GM21526 (cell line): Measurements from ENCODE around the gene PA2G4.
"Not testable (repeated sequence)": the region's sequence is repeated elsewhere in the genome, so short reads cannot be mapped to it uniquely, and the experiment has no call there.

Experiments
- ATAC-seq: cut with Tn5 transposase; IDR thresholded peaks from one replicate; pipeline ENCODE4 v1.9.1; 2021; ENCODE audit warnings: moderate library complexity; ENCODE audit not compliant: unreplicated experiment, low FRiP score

Gene PA2G4

DNA sequence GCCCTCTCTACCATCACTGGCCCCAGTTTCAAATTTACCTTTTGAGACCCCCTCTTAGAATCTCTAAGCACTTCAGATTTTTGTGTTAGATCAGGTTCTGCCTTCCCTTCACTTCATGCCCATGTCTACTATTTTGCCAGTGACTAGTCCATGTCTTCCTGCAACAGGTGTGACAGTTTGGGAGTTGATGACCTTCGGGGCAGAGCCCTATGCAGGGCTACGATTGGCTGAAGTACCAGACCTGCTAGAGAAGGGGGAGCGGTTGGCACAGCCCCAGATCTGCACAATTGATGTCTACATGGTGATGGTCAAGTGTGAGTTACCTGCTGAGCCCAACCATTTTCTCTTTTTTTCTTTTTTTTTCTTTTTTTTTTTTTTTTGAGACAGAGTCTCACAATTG lies 5.8 kb upstream of the PA2G4 start:
- no peak for ATAC-seq

DNA sequence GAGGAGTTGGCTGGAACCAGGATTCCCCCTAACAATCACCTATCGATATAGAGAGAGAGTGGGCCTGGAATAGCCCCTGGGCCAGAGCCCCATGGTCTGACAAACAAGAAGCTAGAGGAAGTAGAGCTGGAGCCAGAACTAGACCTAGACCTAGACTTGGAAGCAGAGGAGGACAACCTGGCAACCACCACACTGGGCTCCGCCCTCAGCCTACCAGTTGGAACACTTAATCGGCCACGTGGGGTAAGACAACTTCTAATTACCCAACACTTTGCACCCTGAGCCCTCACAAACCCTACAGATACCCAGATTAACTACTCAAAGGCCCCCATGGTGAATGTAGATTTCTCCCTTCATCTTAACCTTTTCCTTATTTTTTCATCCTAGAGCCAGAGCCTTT lies 4.6 kb upstream of the PA2G4 start:
- no peak for ATAC-seq

DNA sequence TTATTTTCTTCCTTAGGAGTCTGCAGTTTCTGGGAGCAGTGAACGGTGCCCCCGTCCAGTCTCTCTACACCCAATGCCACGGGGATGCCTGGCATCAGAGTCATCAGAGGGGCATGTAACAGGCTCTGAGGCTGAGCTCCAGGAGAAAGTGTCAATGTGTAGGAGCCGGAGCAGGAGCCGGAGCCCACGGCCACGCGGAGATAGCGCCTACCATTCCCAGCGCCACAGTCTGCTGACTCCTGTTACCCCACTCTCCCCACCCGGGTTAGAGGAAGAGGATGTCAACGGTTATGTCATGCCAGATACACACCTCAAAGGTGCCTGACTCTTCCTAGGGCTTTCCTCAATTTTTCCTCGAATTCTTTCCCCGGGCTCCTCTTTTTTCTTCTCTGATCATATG lies 3.3 kb upstream of the PA2G4 start:
- no peak for ATAC-seq

DNA sequence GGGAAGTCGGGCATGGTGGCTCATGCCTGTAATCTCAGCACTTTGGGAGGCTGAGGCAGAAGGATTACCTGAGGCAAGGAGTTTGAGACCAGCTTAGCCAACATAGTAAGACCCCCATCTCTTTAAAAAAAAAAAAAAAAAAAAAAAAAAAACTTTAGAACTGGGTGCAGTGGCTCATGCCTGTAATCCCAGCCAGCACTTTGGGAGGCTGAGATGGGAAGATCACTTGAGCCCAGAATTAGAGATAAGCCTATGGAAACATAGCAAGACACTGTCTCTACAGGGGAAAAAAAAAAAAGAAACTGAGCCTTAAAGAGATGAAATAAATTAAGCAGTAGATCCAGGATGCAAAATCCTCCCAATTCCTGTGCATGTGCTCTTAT lies 1.7 kb upstream of the PA2G4 start:
- no peak for ATAC-seq

DNA sequence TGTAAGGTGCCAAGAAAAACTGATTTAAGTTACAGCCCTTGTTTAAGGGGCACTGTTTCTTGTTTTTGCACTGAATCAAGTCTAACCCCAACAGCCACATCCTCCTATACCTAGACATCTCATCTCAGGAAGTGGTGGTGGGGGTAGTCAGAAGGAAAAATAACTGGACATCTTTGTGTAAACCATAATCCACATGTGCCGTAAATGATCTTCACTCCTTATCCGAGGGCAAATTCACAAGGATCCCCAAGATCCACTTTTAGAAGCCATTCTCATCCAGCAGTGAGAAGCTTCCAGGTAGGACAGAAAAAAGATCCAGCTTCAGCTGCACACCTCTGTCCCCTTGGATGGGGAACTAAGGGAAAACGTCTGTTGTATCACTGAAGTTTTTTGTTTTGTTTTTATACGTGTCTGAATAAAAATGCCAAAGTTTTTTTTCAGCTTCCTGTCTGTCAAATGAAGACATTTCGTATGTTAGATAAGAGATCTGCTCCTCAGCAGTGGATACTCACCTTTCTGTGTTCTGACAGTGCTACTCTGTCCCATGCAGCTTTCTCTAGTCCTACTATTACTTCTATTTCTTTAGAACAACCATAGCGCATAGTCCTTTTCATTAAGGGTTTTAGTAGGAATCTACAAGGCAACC lies 1.2 kb upstream of the PA2G4 start:
- ATAC-seq, result no peak

DNA sequence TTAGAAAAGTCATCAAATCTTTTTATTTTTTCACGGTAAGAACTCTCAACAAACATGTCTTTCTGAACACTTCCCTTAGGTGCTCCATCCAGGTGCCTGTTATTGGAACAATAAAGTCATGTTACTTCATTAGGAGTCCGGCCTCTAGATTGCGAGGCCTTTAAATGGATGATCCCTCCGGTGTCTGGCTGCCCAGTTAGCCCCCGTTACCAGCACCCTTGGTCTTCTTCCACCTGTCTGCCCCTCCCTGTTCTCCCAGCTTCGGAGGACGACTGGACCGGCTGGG lies 593 bp upstream of the PA2G4 start:
- ATAC-seq, result no peak

DNA sequence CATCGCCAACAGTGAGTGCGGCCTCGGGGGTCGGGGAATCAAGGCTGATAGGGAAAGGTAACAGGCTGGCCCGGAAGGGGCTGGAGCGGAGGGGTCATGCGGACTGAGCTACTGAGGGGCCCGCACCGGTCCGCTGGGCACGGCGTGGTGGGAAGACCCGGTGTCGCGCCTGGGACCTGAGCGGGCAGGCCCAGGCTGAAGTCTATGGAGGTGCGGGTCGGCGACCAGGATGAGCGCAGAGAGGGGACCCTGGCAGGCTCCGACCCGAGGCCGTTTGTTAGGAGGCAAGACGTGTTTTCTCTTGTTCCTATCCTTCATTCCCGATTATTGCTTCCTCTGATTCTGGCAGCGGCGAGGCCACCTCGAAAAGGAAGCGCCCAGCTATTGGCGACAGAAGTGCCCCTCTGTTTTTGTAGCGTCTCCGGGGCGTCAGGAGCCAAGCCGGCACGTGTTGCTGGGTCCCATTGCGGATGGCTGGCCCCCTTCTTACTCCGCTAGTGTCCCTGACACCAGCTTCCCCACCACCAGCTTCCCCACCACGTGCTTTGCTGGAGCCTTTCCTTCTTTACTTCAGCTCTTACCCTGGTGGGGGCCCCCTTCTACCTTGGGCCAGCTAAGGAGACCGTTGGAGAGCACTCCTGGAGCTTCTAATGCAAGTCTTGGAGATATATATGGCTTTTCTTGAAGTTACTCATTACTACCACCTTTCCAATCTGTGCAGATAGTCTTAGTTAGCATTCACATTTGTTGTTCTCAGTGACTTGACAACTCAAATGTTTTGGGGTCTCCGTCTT lies 653 bp downstream of the PA2G4 start:
- peak; percentile 11 for ATAC-seq

DNA sequence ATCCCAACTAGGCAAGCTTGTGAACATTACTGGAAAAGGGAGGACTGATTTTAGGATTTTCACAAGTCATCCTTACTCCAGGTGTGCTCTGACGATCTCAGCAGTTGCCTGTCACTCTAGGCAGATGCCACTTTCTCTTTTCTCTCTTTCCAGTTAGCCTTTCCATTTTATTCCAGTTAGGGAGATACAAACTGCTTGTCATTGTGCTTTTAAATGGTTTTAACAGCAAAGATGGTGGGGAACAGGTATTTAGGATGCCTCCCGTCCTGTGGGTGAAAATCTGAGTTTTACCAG lies 1.2 kb downstream of the PA2G4 start:
- ATAC-seq, result no peak

DNA sequence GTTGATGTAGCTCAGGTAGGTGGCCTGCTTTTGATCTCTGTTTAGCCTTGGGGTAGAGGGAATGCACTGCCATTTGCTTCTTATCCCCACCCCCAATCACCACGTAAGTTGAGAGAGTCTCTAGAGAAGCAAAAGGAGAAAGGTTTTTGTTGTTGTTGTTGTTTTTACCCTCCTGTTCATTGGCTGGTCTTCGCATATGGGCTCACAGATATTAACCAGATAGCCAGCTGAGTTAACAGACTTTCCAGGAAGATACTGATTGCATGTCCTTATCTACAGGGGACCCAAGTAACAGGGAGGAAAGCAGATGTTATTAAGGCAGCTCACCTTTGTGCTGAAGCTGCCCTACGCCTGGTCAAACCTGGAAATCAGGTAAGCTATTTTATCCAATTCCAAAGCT lies 2.9 kb downstream of the PA2G4 start:
- ATAC-seq, result no peak

DNA sequence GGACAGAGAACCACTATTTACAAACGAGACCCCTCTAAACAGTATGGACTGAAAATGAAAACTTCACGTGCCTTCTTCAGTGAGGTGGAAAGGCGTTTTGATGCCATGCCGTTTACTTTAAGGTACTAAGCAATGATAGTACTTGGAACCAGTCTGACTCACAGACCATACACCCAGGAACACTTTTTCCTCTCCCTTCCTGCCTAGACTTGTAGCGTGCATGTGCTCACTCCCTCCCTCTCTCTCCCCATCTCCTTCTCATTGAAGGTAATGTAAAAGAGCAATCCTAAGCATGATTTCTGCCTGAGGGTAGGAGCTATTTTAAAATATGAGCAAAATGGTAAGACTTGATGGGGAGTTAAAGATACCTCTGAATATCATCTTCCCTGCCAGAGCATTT lies 6.2 kb downstream of the PA2G4 start:
- ATAC-seq, result no peak

DNA sequence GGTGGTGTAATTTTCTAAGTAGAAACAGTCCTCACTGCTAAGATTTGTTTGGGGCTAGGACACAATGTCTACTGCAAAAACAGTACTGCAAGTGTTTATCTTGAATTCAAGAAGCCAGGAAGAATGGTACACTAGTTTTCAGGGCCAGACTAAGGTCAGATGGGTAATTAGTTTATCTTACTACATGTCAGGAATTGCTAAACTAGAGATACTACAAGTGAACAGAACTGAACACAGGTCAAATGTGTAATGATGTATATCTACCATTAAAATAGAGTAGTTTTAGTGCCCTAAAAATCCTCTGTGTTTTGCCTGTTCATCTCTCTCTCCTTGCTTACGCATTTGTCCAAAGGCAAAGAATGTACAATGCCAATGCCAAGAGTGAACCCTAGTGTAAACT lies 9.7 kb downstream of the PA2G4 start:
- ATAC-seq, result no peak

DNA sequence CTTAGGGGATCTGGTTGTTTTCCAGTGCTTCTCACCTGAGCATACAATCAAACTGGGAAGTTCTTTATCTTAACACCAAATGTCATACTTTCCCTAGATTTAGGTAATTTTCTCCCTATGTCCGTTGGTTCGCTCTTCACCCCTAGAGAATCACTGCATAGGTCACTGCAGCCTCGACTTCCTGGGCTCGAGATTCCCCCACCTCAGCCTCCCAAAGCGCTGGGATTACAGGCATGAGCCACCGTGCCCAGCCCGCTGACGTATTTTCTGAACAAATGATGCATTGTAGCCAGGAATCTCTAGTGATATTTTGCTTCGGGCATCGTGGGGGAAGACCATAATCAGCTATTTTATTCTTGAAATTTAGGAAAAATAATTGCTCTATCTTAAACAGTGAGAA lies 11.0 kb downstream of the PA2G4 start:
- no peak for ATAC-seq

DNA sequence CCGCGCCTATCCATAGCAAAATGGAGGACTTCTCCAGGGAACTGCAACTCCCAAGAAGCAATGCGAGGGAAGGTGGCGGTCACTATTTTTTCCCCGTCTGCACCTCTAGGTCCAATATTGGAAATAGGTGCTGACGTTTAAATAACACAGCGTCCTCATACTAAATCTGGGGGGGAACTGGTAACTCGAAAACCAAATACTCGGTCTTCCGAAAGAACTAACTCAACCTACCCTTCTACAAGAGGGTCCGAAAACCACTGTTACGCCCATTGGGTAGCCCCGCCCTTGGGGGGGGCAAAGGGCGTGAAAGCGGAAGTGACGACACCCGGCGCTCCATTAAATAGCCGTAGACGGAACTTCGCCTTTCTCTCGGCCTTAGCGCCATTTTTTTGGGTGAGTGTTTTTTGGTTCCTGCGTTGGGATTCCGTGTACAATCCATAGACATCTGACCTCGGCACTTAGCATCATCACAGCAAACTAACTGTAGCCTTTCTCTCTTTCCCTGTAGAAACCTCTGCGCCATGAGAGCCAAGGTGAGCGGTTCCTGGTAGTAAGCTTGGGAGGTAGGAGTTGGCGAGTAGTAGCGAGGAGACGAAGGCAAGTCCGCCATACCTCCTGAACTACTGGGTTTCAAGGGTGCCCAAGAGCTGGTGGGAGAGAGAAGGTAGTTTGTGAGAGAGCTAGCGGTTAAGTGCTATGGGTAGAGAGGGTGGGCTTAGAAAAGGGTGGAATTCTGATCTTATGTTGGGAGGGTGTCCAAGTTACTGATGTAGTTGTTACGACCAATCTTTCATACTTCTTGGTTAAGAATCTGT lies 12.1 kb downstream of the PA2G4 start, which contains the start of gene RPL41:
RPL41 (plus strand) TSS at position 367 of the 815 bp plus-strand sequence.
- peak; percentile 34 for ATAC-seq

DNA sequence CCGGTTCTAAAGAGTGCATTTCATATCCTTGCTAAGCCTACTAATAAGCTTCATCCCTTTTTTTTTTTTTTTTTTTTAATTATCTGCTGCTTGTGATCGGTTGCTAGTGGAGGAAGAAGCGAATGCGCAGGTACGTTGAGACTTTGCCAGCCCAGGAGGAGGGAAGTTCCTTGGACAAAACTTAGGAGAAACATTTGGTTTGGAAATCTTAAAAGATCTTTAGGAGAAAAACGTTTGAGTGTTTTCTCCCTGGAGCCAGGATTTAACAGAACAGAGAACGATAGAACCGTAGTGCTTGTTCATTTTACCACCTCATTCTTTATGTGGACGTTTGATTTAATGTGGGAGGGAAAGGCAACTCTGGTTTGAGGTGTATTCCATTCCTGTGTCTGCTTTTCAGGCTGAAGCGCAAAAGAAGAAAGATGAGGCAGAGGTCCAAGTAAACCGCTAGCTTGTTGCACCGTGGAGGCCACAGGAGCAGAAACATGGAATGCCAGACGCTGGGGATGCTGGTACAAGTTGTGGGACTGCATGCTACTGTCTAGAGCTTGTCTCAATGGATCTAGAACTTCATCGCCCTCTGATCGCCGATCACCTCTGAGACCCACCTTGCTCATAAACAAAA lies 12.8 kb downstream of the PA2G4 start:
- ATAC-seq, result not testable (repeated sequence)

DNA sequence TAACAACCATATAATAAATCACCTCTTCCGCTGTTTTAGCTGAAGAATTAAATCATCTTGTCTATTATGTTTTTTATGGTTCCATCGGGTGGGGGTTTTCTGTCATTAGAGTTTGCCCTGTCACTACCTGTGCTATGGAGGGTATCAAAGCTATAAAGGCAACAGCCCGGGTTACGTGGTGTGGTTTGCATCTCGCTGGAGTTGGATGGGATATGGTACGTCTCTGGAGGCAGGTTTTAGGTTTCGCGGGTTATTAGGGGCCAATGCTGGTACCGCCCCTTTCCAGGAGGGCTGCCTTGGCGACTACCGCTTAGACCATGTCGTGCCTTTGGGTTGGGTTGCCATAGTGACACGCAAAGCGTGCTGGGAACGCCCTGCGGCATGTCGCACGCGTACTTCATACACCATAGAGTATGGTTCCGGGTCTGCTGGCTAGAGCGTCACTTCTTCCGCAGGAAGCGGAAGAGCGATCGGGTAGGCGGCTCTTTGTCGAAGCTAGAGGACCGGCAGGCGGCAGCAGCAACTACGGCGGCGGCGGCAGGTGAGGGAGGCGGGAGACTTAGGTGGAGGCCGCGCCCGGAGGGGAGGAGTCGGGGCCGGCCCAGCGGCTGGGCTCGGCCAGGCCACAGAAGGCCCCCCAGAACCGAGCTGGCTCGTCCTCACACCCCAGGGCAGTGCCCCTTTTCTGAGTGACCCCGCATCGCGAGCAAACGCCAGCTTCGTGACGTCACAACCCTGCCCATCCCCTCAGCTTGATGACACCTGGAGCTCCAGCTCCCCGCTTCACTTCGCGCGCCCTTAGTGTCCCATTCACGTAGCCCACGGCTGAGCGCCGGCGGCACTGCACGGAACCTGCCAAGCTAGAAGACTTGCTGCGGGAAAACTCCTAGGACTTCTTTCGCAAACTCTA lies 13.7 kb downstream of the PA2G4 start, which contains the start of gene ZC3H10:
ZC3H10 (plus strand) TSS at position 489 of the 910 bp plus-strand sequence. CDS start 2,297 bp downstream, outside the sequence.
- peak; percentile 73 for ATAC-seq

DNA sequence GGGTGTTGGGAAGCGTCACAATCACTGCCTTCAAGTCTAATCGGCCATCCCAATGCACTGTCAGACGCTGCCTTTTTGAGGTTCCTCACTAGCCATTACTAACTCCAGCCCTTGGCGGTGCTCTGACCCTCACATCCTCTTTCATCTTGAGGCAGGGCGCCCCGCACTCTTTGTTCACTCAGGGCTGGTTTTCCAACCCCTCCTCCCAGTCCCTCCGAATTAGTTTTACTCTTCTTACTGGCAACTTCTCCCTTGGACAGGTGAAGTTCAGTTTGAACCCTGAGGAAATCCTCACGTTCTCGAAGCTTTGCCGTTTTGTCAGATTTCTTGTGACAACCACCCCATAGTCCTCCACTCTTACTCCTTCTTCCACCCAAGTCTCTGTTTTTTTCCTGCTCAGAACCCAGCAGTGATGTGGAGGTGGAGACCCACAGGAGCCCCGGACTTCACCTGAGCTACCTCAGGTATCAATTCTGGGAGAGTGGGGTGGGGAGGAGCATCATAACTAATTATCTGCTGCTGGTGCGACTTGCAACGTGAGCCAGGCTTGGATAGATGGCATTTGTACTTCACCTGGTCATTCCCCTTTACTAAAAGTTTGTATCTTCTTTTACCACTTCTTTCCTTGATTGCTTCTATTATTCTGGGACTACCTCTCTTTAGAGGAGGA lies 14.5 kb downstream of the PA2G4 start:
- peak; percentile 5 for ATAC-seq

DNA sequence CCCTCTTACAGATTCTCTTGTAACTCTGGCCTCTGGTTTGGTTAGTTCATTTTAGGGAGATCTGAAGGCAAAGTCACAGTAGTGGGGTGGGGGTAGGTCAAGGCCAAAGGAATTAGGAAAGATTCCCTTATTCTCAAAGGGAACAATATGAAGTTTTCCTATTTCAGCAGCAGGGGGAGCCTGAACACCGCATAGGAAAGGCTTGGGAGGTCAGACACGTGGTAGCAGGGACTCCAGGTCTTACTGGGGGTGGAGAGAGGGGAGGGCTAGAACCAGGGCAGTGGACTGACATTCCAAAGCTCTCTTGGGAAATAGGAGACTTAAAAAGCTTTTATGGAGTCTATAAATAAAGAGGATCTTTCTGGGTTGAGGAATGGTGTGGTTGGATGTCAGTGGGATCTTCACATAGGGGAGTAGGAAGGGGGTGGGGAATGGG lies 15.0 kb downstream of the PA2G4 start:
- no peak for ATAC-seq

DNA sequence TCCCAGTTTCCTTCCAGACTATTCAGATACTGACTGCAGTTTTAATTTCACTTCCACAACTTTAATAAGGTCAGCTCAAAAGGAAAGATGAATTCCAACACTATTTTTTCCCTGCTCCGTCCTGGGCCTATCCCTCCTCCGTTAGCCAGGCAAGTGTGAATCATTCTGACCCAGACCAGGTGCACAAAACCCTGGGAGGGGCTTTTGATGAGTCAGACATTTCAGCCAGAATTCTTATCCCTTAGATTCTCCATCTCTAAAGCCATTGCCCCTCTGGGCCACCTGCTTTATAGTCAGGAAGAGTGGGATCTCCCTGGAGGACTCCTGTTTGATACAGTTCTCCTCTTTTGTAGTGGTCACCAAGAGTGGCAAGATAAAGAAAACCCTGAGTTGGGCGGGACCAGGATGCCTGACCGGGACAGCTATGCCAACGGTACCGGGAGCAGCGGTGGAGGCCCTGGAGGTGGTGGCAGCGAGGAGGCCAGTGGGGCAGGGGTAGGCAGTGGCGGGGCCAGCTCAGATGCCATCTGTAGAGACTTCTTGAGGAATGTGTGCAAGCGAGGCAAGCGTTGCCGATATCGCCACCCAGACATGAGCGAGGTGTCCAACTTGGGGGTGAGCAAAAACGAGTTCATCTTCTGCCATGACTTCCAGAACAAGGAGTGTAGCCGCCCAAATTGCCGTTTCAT lies 15.9 kb downstream of the PA2G4 start:
- ATAC-seq, result no peak
